Activated CD8-positive, alpha-beta memory T cell treated with anti-CD3 and anti-CD28 coated beads, Interleukin-2, amount 50 U/mL, for 24 hours (primary cell): ENCODE measurements around the gene INPP5A.

Experiments used
- DNase-seq: peaks from one replicate; pipeline ENCODE4 v3.0.0-alpha.2; 2020; ENCODE audit errors: extremely low read depth

Gene INPP5A

GRCh38 chr10:132630666-132631337 is 93.2 kb downstream of the INPP5A start:
- DNase-seq: no peak

GRCh38 chr10:132631338-132631735 is 93.8 kb downstream of the INPP5A start:
- no peak for DNase-seq

- no peak for DNase-seq
Measured at GRCh38 chr10:132632091-132632561, 94.5 kb downstream of the INPP5A start.

- DNase-seq: no peak
Measured at GRCh38 chr10:132632851-132633684, 95.5 kb downstream of the INPP5A start.

- DNase-seq: no peak
Measured at GRCh38 chr10:132634241-132634946, 96.8 kb downstream of the INPP5A start.

GRCh38 chr10:132634947-132635271 is 97.3 kb downstream of the INPP5A start:
- no peak for DNase-seq

GRCh38 chr10:132636358-132636757 is 98.8 kb downstream of the INPP5A start:
- no peak for DNase-seq

GRCh38 chr10:132637477-132638129 is 100.0 kb downstream of the INPP5A start:
- DNase-seq: no peak

GRCh38 chr10:132638130-132638515 is 100.5 kb downstream of the INPP5A start:
- DNase-seq: no peak

- DNase-seq: no peak
Measured at GRCh38 chr10:132639470-132639869, 101.9 kb downstream of the INPP5A start.

GRCh38 chr10:132640326-132641125 is 102.9 kb downstream of the INPP5A start:
- DNase-seq: no peak

- no peak for DNase-seq
Measured at GRCh38 chr10:132641401-132641800, 103.8 kb downstream of the INPP5A start.

- DNase-seq: no peak
Measured at GRCh38 chr10:132641966-132642731, 104.6 kb downstream of the INPP5A start.

- no peak for DNase-seq
Measured at GRCh38 chr10:132642732-132643008, 105.1 kb downstream of the INPP5A start.

GRCh38 chr10:132643709-132644526 is 106.3 kb downstream of the INPP5A start:
- DNase-seq: no peak

GRCh38 chr10:132644527-132645246 is 107.1 kb downstream of the INPP5A start:
- DNase-seq: no peak

- DNase-seq: no peak
Measured at GRCh38 chr10:132645247-132645530, 107.6 kb downstream of the INPP5A start.

- no peak for DNase-seq
Measured at GRCh38 chr10:132645630-132646442, 108.2 kb downstream of the INPP5A start.
